ENCODE measurements around the gene TUBB2B.

Gene TUBB2B

GRCh38 chr6:3269281-3269975 is 42.0 kb upstream of the TUBB2B start:
- H2AFZ ChIP-seq (ENCODE audit: low read depth, low read length), result no peak overlapping the region
- peaks cover 60 to 82% of the 10 kb centered on the region in 2 experiments for H3K36me3 ChIP-seq (ENCODE audit: control insufficient read depth in 1 of 2, insufficient read depth in 2 of 2, low read depth in 1 of 2, low read length in 2 of 2)
- H3K9me3 ChIP-seq (ENCODE audit: control insufficient read depth, low read length), result no peaks in the 10 kb centered on the region
- H2AK5ac ChIP-seq (ENCODE audit: low read length, severe bottlenecking), result no peak overlapping the region
- H3K9ac ChIP-seq (ENCODE audit: low read length), result no peak overlapping the region
- no peak overlapping the region for H3K27ac ChIP-seq (ENCODE audit: low read length, poor library complexity, severe bottlenecking)
- H3K18ac ChIP-seq (ENCODE audit: low read depth in 1 of 2, low read length in 2 of 2), result no peak overlapping the region
- no peak overlapping the region for H2BK15ac ChIP-seq (ENCODE audit: low read depth, poor library complexity, severe bottlenecking)
- no peak overlapping the region for H3K4me3 ChIP-seq (ENCODE audit: insufficient read depth in 1 of 2, low read depth in 1 of 2, low read length in 2 of 2)
- H2BK120ac ChIP-seq (ENCODE audit: low read depth, low read length), result no peak overlapping the region
- no peak overlapping the region for H3K14ac ChIP-seq (ENCODE audit: low read length in 2 of 2)
- H3K4me2 ChIP-seq (ENCODE audit: low read length, poor library complexity, severe bottlenecking), result no peak overlapping the region
- 94% methylated on average over 21 of the region's 27 CpGs for WGBS
- H4K8ac ChIP-seq (ENCODE audit: low read length), result no peak overlapping the region
- no peak overlapping the region for H2BK12ac ChIP-seq (ENCODE audit: low read length in 2 of 2)
- H3K27me3 ChIP-seq (ENCODE audit: control insufficient read depth in 1 of 2, insufficient read depth in 1 of 2, low read length in 2 of 2), result no peaks in the 10 kb centered on the region
- DNase-seq, result no peak
- no peak overlapping the region for H3K4ac ChIP-seq (ENCODE audit: low read depth in 1 of 2, low read length in 2 of 2)
- H3K4me1 ChIP-seq (ENCODE audit: control insufficient read depth, insufficient read depth, low read depth, low read length), result peaks cover 4% of the 10 kb centered on the region
- H3K23ac ChIP-seq (ENCODE audit: low read length in 2 of 2), result no peak overlapping the region
- H3K79me1 ChIP-seq (replicated peaks; ENCODE audit: low read length, poor library complexity, severe bottlenecking), result peaks cover 61% of the 10 kb centered on the region
- H4K91ac ChIP-seq (ENCODE audit: low read length), result no peak overlapping the region
- H2BK5ac ChIP-seq (ENCODE audit: low read depth, low read length, poor library complexity, severe bottlenecking), result no peak overlapping the region

GRCh38 chr6:3268680-3269079 is 41.2 kb upstream of the TUBB2B start:
- Histone ChIP-seq H3K23ac (ENCODE audit: low read length in 2 of 2) (no peak overlapping the region), H4K8ac (ENCODE audit: low read length) (no peak overlapping the region), H2BK15ac (ENCODE audit: low read depth, poor library complexity, severe bottlenecking) (no peak overlapping the region), H3K14ac (ENCODE audit: low read length in 2 of 2) (no peak overlapping the region), H2AFZ (ENCODE audit: low read depth, low read length) (no peak overlapping the region), H3K18ac (ENCODE audit: low read depth in 1 of 2, low read length in 2 of 2) (no peak overlapping the region), H3K27ac (ENCODE audit: low read length, poor library complexity, severe bottlenecking) (no peak overlapping the region), H3K36me3 (ENCODE audit: control insufficient read depth in 1 of 2, insufficient read depth in 2 of 2, low read depth in 1 of 2, low read length in 2 of 2) (peaks cover 65 to 82% of the 10 kb centered on the region in 2 experiments), H3K9ac (ENCODE audit: low read length) (no peak overlapping the region), H3K79me1 (replicated peaks; ENCODE audit: low read length, poor library complexity, severe bottlenecking) (peaks cover 64% of the 10 kb centered on the region), H3K4me1 (ENCODE audit: control insufficient read depth, insufficient read depth, low read depth, low read length) (peaks cover 4% of the 10 kb centered on the region), H3K4me3 (ENCODE audit: insufficient read depth in 1 of 2, low read depth in 1 of 2, low read length in 2 of 2) (no peak overlapping the region), H3K9me3 (ENCODE audit: control insufficient read depth, low read length) (no peaks in the 10 kb centered on the region), H3K27me3 (ENCODE audit: control insufficient read depth in 1 of 2, insufficient read depth in 1 of 2, low read length in 2 of 2) (no peaks in the 10 kb centered on the region), H3K4me2 (ENCODE audit: low read length, poor library complexity, severe bottlenecking) (no peak overlapping the region), H3K4ac (ENCODE audit: low read depth in 1 of 2, low read length in 2 of 2) (no peak overlapping the region), H2AK5ac (ENCODE audit: low read length, severe bottlenecking) (no peak overlapping the region), H2BK120ac (ENCODE audit: low read depth, low read length) (no peak overlapping the region), H2BK5ac (ENCODE audit: low read depth, low read length, poor library complexity, severe bottlenecking) (no peak overlapping the region), H4K91ac (ENCODE audit: low read length) (no peak overlapping the region), H2BK12ac (ENCODE audit: low read length in 2 of 2) (no peak overlapping the region)
- 94% methylated on average over 7 of the region's 11 CpGs for WGBS
- DNase-seq, result no peak

- H3K4ac ChIP-seq (ENCODE audit: low read depth in 1 of 2, low read length in 2 of 2), result no peak overlapping the region
- no peak overlapping the region for H3K23ac ChIP-seq (ENCODE audit: low read length in 2 of 2)
- H3K27ac ChIP-seq (ENCODE audit: low read length, poor library complexity, severe bottlenecking), result no peak overlapping the region
- H3K18ac ChIP-seq (ENCODE audit: low read depth in 1 of 2, low read length in 2 of 2), result no peak overlapping the region
- H3K9ac ChIP-seq (ENCODE audit: low read length), result no peak overlapping the region
- no peak overlapping the region for H2AK5ac ChIP-seq (ENCODE audit: low read length, severe bottlenecking)
- H3K79me1 ChIP-seq (replicated peaks; ENCODE audit: low read length, poor library complexity, severe bottlenecking), result peaks cover 59% of the 10 kb centered on the region
- no peak overlapping the region for H3K4me3 ChIP-seq (ENCODE audit: insufficient read depth in 1 of 2, low read depth in 1 of 2, low read length in 2 of 2)
- H3K14ac ChIP-seq (ENCODE audit: low read length in 2 of 2), result no peak overlapping the region
- H2AFZ ChIP-seq (ENCODE audit: low read depth, low read length), result no peak overlapping the region
- no peak overlapping the region for H3K4me2 ChIP-seq (ENCODE audit: low read length, poor library complexity, severe bottlenecking)
- peaks cover 2% of the 10 kb centered on the region for H3K4me1 ChIP-seq (ENCODE audit: control insufficient read depth, insufficient read depth, low read depth, low read length)
- H3K36me3 ChIP-seq (ENCODE audit: control insufficient read depth in 1 of 2, insufficient read depth in 2 of 2, low read depth in 1 of 2, low read length in 2 of 2), result peaks cover 59 to 73% of the 10 kb centered on the region in 2 experiments
- no peak for DNase-seq
- no peak overlapping the region for H4K8ac ChIP-seq (ENCODE audit: low read length)
- no peaks in the 10 kb centered on the region for H3K9me3 ChIP-seq (ENCODE audit: control insufficient read depth, low read length)
- H2BK12ac ChIP-seq (ENCODE audit: low read length in 2 of 2), result no peak overlapping the region
- H4K91ac ChIP-seq (ENCODE audit: low read length), result no peak overlapping the region
- WGBS, result 87% methylated on average over 4 of the region's 5 CpGs
- no peaks in the 10 kb centered on the region for H3K27me3 ChIP-seq (ENCODE audit: control insufficient read depth in 1 of 2, insufficient read depth in 1 of 2, low read length in 2 of 2)
- no peak overlapping the region for H2BK5ac ChIP-seq (ENCODE audit: low read depth, low read length, poor library complexity, severe bottlenecking)
- H2BK120ac ChIP-seq (ENCODE audit: low read depth, low read length), result no peak overlapping the region
- H2BK15ac ChIP-seq (ENCODE audit: low read depth, poor library complexity, severe bottlenecking), result no peak overlapping the region
These were observed 39.7 kb upstream of the TUBB2B start for GRCh38 chr6:3267162-3267561.

- no peak overlapping the region for H3K23ac ChIP-seq (ENCODE audit: low read length in 2 of 2)
- H2BK120ac ChIP-seq (ENCODE audit: low read depth, low read length), result no peak overlapping the region
- H3K4me2 ChIP-seq (ENCODE audit: low read length, poor library complexity, severe bottlenecking), result no peak overlapping the region
- H3K27ac ChIP-seq (ENCODE audit: low read length, poor library complexity, severe bottlenecking), result no peak overlapping the region
- peaks cover 61% of the 10 kb centered on the region for H3K79me1 ChIP-seq (replicated peaks; ENCODE audit: low read length, poor library complexity, severe bottlenecking)
- H2AK5ac ChIP-seq (ENCODE audit: low read length, severe bottlenecking), result no peak overlapping the region
- no peak overlapping the region for H4K8ac ChIP-seq (ENCODE audit: low read length)
- WGBS, result 53% methylated on average over 9 of the region's 9 CpGs
- DNase-seq, result no peak
- H2BK5ac ChIP-seq (ENCODE audit: low read depth, low read length, poor library complexity, severe bottlenecking), result no peak overlapping the region
- H3K36me3 ChIP-seq (ENCODE audit: control insufficient read depth in 1 of 2, insufficient read depth in 2 of 2, low read depth in 1 of 2, low read length in 2 of 2), result peaks cover 57 to 63% of the 10 kb centered on the region in 2 experiments
- peaks cover 8% of the 10 kb centered on the region for H3K4me1 ChIP-seq (ENCODE audit: control insufficient read depth, insufficient read depth, low read depth, low read length)
- no peak overlapping the region for H4K91ac ChIP-seq (ENCODE audit: low read length)
- no peaks in the 10 kb centered on the region for H3K9me3 ChIP-seq (ENCODE audit: control insufficient read depth, low read length)
- H2AFZ ChIP-seq (ENCODE audit: low read depth, low read length), result no peak overlapping the region
- H3K4ac ChIP-seq (ENCODE audit: low read depth in 1 of 2, low read length in 2 of 2), result no peak overlapping the region
- no peak overlapping the region for H3K14ac ChIP-seq (ENCODE audit: low read length in 2 of 2)
- H2BK12ac ChIP-seq (ENCODE audit: low read length in 2 of 2), result no peak overlapping the region
- H3K27me3 ChIP-seq (ENCODE audit: control insufficient read depth in 1 of 2, insufficient read depth in 1 of 2, low read length in 2 of 2), result no peaks in the 10 kb centered on the region
- no peak overlapping the region for H3K18ac ChIP-seq (ENCODE audit: low read depth in 1 of 2, low read length in 2 of 2)
- H3K9ac ChIP-seq (ENCODE audit: low read length), result no peak overlapping the region
- H3K4me3 ChIP-seq (ENCODE audit: insufficient read depth in 1 of 2, low read depth in 1 of 2, low read length in 2 of 2), result no peak overlapping the region
- H2BK15ac ChIP-seq (ENCODE audit: low read depth, poor library complexity, severe bottlenecking), result no peak overlapping the region
These were observed 38.7 kb upstream of the TUBB2B start for GRCh38 chr6:3266170-3266569.

All from mesenchymal stem cell (in vitro differentiated cells and primary cell).